HEK293 (cell line): ENCODE data around the gene LAMB1.

Source experiments
- CTCF ChIP-seq: fragments of 450-650 bp; formaldehyde crosslinking; IDR thresholded peaks from 2 replicates; pipeline ENCODE4 v1.5.1; 2016; ENCODE audit warnings: missing biosample characterization, missing genetic modification characterization
- ZFP69B ChIP-seq: fragments of 450-650 bp; formaldehyde crosslinking; IDR thresholded peaks from 2 replicates; pipeline ENCODE4 v1.5.1; 2016; ENCODE audit warnings: missing biosample characterization, missing genetic modification characterization
- ZXDB ChIP-seq: fragments of 450-650 bp; formaldehyde crosslinking; IDR thresholded peaks from 2 replicates; pipeline ENCODE4 v1.5.1; 2016; ENCODE audit warnings: missing biosample characterization, missing genetic modification characterization
- TF ChIP-seq, protein P1 (sequence below): fragments of 450-650 bp; formaldehyde crosslinking; IDR thresholded peaks from 2 replicates; pipeline ENCODE4 v1.5.1; 2016; ENCODE audit warnings: missing biosample characterization, missing genetic modification characterization

DNA sequence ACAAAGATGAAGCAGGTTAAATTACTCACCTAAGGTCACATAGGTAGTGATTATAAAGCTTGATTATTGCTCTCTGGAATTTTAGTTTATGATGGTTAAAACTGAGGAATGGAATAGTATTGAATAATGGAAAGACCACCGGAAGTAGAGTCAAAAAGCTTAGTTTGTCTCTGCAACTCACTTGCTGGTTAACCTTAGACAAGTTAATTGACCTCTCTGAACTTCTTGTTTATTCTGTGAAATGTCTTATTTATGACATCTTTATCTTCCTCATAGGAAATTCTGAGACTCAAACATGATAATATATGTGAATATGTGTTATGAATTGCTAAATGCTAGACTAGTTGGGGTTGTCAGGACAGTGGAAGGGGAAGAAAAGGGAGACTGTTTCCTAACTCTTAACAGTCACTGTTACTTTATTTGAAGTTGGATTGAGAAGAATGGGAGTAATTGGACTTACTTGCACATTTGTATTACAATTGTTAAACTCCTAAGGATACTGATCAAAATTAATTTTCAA, 102.4 kb downstream of the LAMB1 start:
- TF ChIP-seq ZXDB (no peak), CTCF (no peak), ZFP69B (no peak)
- TF ChIP-seq, protein P1, sequence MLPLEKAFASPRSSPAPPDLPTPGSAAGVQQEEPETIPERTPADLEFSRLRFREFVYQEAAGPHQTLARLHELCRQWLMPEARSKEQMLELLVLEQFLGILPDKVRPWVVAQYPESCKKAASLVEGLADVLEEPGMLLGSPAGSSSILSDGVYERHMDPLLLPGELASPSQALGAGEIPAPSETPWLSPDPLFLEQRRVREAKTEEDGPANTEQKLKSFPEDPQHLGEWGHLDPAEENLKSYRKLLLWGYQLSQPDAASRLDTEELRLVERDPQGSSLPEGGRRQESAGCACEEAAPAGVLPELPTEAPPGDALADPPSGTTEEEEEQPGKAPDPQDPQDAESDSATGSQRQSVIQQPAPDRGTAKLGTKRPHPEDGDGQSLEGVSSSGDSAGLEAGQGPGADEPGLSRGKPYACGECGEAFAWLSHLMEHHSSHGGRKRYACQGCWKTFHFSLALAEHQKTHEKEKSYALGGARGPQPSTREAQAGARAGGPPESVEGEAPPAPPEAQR (tag by site-specific recombination) = no peak
